ENCODE measurements around the gene CCDC15.

The CCDC15 gene

DNA sequence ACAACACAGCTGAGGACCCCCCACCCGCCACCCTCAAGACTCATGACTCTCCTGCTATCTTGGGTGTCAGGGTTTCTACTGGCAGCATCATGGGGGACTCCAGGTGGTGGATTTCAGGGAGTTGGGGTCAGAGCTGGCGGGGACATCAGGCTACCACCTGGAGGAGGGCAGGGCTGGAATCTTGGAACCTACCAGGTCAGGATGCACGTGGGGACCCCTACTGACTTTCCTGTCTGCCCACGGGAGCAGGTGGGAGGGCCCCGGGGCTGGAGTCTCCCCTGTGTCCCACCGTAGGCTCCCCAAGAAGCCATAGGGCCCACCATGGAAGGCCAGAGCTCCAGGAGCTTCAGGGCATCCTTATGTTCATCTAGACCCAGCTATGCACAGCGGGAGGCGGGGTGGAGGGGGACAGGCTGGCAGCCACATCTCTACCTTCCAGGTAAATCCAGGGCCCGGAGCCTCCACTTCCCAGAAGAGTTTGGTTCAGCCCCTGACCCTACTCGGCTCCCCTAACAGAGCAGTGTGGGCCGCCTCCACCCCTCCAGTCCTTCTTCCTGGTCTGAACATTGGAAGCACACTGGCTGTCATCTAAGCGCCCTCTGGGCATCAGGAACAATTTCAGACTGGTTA, 119.1 kb downstream of the CCDC15 start:
- H3K27me3 ChIP-seq (ENCODE audit: insufficient read depth, poor library complexity, severe bottlenecking): no peaks in the 10 kb centered on the region
- DNase-seq (ENCODE audit: low spot score) (no peak), ATAC-seq (ENCODE audit: low read depth) (no peak)
- no peaks in the 10 kb centered on the region for H3K36me3 ChIP-seq (ENCODE audit: low read depth)
- no peaks in the 10 kb centered on the region for H3K9me3 ChIP-seq (ENCODE audit: severe bottlenecking)
- TF ChIP-seq, protein P1, sequence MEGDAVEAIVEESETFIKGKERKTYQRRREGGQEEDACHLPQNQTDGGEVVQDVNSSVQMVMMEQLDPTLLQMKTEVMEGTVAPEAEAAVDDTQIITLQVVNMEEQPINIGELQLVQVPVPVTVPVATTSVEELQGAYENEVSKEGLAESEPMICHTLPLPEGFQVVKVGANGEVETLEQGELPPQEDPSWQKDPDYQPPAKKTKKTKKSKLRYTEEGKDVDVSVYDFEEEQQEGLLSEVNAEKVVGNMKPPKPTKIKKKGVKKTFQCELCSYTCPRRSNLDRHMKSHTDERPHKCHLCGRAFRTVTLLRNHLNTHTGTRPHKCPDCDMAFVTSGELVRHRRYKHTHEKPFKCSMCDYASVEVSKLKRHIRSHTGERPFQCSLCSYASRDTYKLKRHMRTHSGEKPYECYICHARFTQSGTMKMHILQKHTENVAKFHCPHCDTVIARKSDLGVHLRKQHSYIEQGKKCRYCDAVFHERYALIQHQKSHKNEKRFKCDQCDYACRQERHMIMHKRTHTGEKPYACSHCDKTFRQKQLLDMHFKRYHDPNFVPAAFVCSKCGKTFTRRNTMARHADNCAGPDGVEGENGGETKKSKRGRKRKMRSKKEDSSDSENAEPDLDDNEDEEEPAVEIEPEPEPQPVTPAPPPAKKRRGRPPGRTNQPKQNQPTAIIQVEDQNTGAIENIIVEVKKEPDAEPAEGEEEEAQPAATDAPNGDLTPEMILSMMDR (IDR thresholded peaks at IDR 0.05; ENCODE audit: poor library complexity, severe bottlenecking): no peak
- peaks cover 36% of the 10 kb centered on the region for H3K4me1 ChIP-seq (ENCODE audit: insufficient read depth, poor library complexity, severe bottlenecking)
- no peak overlapping the region for H3K4me3 ChIP-seq (ENCODE audit: severe bottlenecking)
- no peak overlapping the region for H3K27ac ChIP-seq (ENCODE audit: poor library complexity, severe bottlenecking)

DNA sequence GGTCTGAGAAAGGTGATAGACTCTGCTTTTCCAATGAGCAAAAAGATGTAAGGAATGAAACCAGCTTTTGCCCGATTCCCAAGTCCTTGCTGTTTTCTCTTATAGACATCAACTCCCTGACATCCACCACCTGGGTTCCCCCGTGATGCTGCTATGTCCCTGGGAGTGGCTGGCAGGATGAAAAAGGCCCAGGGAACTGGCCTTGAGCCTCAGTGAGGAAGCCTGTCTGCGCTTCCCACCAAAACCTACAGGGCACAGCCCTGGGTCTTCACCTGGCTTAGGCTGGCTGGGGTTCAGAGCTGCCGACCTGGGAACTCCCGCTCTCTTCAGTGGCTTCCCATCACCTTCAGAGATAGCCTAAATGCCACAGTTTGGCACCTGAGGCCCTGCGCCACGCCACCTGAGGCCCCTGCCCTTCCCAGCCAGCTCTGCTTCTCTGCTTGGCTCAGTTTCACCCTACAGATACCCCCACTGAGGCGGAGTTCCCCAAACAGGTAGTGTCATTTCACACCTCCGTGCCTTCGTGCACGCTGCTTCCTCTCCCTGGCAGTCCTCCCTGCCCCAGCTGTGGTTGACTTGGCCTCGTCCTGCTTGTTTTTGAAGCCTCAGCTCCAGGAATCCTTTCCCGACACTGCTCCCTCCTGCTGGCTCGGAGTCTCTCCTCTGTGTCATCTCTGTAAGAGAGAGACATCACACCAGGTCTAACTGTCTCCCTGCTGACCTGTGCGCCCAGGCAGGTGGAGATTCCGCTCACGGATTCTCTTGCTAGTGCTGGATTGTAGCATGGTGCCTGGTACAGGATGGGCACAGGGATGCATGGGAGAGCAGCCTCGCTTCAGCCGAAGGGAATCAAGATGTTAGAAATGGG, 119.8 kb downstream of the CCDC15 start:
- no peak overlapping the region for H3K27ac ChIP-seq (ENCODE audit: poor library complexity, severe bottlenecking)

DNA sequence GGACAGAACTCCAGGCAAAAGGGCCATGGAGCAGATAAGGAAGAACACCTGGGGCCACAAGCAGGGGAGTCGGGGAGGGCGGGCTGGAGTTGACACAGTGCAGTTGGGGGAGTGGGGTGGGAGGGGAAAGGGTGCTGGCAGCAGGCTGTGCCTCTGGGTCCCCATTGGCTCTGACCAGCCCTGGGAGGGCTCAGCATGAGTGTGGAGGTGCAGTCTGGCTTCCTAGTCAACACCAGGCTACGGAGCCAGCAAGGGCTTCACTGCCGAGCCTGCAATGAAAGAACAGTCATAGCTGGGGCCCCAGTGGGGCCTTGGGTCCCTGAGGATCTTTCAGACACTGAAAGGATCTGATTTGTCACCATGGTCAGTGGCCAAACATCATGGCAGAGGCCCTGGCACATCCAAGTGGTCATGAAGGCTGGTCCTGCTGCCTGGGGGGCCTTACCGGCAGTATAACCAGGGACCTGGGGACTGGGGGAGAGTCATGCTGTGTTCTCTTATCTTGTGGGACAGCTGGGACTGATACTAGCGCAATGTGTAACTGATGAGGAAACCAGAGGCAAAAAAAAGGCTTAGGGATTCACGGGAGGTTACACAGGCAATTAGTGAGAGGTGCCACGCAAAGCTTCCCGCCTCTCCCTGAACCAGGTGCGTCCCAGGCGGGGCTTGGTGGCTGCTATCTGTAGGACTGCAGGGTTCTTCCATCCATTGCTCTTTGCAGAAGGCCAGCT, 120.7 kb downstream of the CCDC15 start:
- peak overlapping the region; percentile 45 for H3K27ac ChIP-seq (ENCODE audit: poor library complexity, severe bottlenecking)
- DNase-seq (ENCODE audit: low spot score) (no peak), ATAC-seq (ENCODE audit: low read depth) (no peak)
- no peak overlapping the region for H3K4me3 ChIP-seq (ENCODE audit: severe bottlenecking)
- H3K4me1 ChIP-seq (ENCODE audit: insufficient read depth, poor library complexity, severe bottlenecking): peaks cover 31% of the 10 kb centered on the region
- H3K27me3 ChIP-seq (ENCODE audit: insufficient read depth, poor library complexity, severe bottlenecking): no peaks in the 10 kb centered on the region
- no peaks in the 10 kb centered on the region for H3K9me3 ChIP-seq (ENCODE audit: severe bottlenecking)
- TF ChIP-seq, protein P1 (IDR thresholded peaks at IDR 0.05; ENCODE audit: poor library complexity, severe bottlenecking): no peak
- no peaks in the 10 kb centered on the region for H3K36me3 ChIP-seq (ENCODE audit: low read depth)

More for the DNA sequence above, 119.8 kb downstream of the CCDC15 start:
- TF ChIP-seq, protein P1 (IDR thresholded peaks at IDR 0.05; ENCODE audit: poor library complexity, severe bottlenecking): no peak
- no peaks in the 10 kb centered on the region for H3K9me3 ChIP-seq (ENCODE audit: severe bottlenecking)
- H3K36me3 ChIP-seq (ENCODE audit: low read depth): no peaks in the 10 kb centered on the region
- H3K27me3 ChIP-seq (ENCODE audit: insufficient read depth, poor library complexity, severe bottlenecking): no peaks in the 10 kb centered on the region
- H3K4me1 ChIP-seq (ENCODE audit: insufficient read depth, poor library complexity, severe bottlenecking): peaks cover 36% of the 10 kb centered on the region
- H3K4me3 ChIP-seq (ENCODE audit: severe bottlenecking): no peak overlapping the region
- DNase-seq (ENCODE audit: low spot score): no peak
- ATAC-seq (ENCODE audit: low read depth): no peak

DNA sequence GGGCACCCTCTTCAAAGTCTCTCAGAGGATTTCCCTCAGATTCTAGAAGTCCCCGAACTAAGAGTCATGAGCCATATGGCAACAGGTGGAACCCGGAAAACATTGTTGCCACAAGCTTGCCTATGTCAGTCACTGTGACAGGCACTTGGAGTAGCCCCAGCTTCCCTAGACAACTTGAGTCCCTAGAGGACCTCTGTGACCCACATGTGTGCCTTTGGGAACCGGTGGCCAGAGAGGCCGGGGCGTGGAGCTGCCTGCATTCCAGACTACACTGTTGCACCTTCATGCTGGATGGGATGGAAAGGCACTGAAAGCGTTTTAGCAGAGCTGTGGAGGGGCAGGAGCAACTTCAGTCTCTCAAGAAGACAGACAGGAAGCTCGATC, 121.2 kb downstream of the CCDC15 start:
- no peak for ATAC-seq (ENCODE audit: low read depth)

More for the DNA sequence above, 121.2 kb downstream of the CCDC15 start:
- Histone ChIP-seq H3K36me3 (ENCODE audit: low read depth) (no peaks in the 10 kb centered on the region), H3K27me3 (ENCODE audit: insufficient read depth, poor library complexity, severe bottlenecking) (no peaks in the 10 kb centered on the region), H3K4me1 (ENCODE audit: insufficient read depth, poor library complexity, severe bottlenecking) (peaks cover 26% of the 10 kb centered on the region), H3K4me3 (ENCODE audit: severe bottlenecking) (no peak overlapping the region), H3K27ac (ENCODE audit: poor library complexity, severe bottlenecking) (peak overlapping the region; percentile 45), H3K9me3 (ENCODE audit: severe bottlenecking) (no peaks in the 10 kb centered on the region)
- TF ChIP-seq, protein P1 (IDR thresholded peaks at IDR 0.05; ENCODE audit: poor library complexity, severe bottlenecking): no peak
- DNase-seq (ENCODE audit: low spot score): no peak
